Endothelial cell of umbilical vein (primary cell): ENCODE results near the gene RAB3B. TPM values are rescaled to one million over a fixed set of nuclear protein-coding genes. Genes with fewer than 3 reads are reported as not detected.

Experiments used
- BruUV-seq: library from RNA; stranded (reverse); fragments of 400-500 nt; replicated peaks from 2 replicates; lab custom pipeline; 2021; lab: Mats Ljungman, UMichigan
- CTCF ChIA-PET: fragments of 300-600, 350-600 bp; sonication (Branson Sonifier 250); formaldehyde crosslinking; loops from one replicate; lab custom pipeline; 2021; ENCODE audit warnings: antibody characterized with exemption, inconsistent platforms; lab: Charles Lee
- POLR2A ChIA-PET: fragments of 300-600, 350-600 bp; sonication (Branson Sonifier 250); formaldehyde crosslinking; loops from one replicate; lab custom pipeline; 2021; ENCODE audit warnings: antibody characterized with exemption, inconsistent platforms; lab: Charles Lee
- DNase-seq: peaks from one replicate; pipeline ENCODE4 v3.0.0-alpha.2; 2011; ENCODE audit warnings: low read depth, low spot score
- FAIRE-seq: peaks from 2 replicates; lab custom pipeline; 2011; peaks lifted over from hg19 to GRCh38; lab: Jason Lieb, UNC
- H2AFZ ChIP-seq: 2 replicates; pipeline ENCODE4 v1.6.0; 2012; ENCODE audit warnings: low read depth, low read length, control low read depth, inconsistent platforms
- H3K27ac ChIP-seq: 2 replicates; pipeline ENCODE4 v1.5.1; 2011; ENCODE audit warnings: low read depth, mild to moderate bottlenecking, control low read depth, low read length, moderate library complexity; ENCODE audit not compliant: insufficient read depth
- H3K27me3 ChIP-seq, 2 experiments: 2 replicates each; pipeline versions ENCODE4 v1.6.0 to v1.6.1; 2011; ENCODE audit warnings: low read length in 2 of 2, mixed read lengths in 1 of 2; ENCODE audit not compliant: control insufficient read depth in 2 of 2, insufficient read depth in 2 of 2
- H3K36me3 ChIP-seq, 2 experiments: 2 replicates in 1 of 2; 3 replicates in 1 of 2; pipeline ENCODE4 v1.5.1; 2011; ENCODE audit warnings: low read length in 2 of 2, mild to moderate bottlenecking in 1 of 2, moderate library complexity in 1 of 2; ENCODE audit not compliant: control insufficient read depth in 2 of 2, insufficient read depth in 2 of 2; ENCODE audit errors: extremely low read depth in 1 of 2
- H3K4me1 ChIP-seq: 3 replicates; pipeline ENCODE4 v1.5.1; 2011; ENCODE audit warnings: mild to moderate bottlenecking, low read length; ENCODE audit not compliant: control insufficient read depth, insufficient read depth; ENCODE audit errors: extremely low read depth
- H3K4me2 ChIP-seq: 2 replicates; pipeline ENCODE4 v1.6.1; 2011; ENCODE audit warnings: low read length, control low read depth, mixed read lengths; ENCODE audit not compliant: insufficient read depth
- H3K4me3 ChIP-seq, 3 experiments: fragments of 200-600 bp in 1 of 3; sonication (generic), shearing (Covaris generic) in 1 of 3; replicated peaks in 1 of 3; 2 replicates each; pipeline ENCODE4 v1.5.1; 2011 to 2016; ENCODE audit warnings: control low read depth in 3 of 3, low read length in 3 of 3, mild to moderate bottlenecking in 2 of 3, inconsistent platforms in 1 of 3, low read depth in 1 of 3, moderate library complexity in 1 of 3; ENCODE audit not compliant: insufficient read depth in 1 of 3
- H3K79me2 ChIP-seq: 2 replicates; pipeline ENCODE4 v1.6.0; 2012; ENCODE audit warnings: low read length, inconsistent platforms; ENCODE audit not compliant: control insufficient read depth, insufficient read depth
- H3K9ac ChIP-seq: replicated peaks from 2 replicates; pipeline ENCODE3; 2011; ENCODE audit warnings: low read length, control low read depth; ENCODE audit not compliant: insufficient read depth; ENCODE audit errors: extremely low read depth
- H3K9me1 ChIP-seq: replicated peaks from 3 replicates; pipeline ENCODE4 v1.6.0; 2011; ENCODE audit warnings: mild to moderate bottlenecking, low read length; ENCODE audit not compliant: control insufficient read depth, insufficient read depth; ENCODE audit errors: extremely low read depth
- H3K9me3 ChIP-seq: replicated peaks from 2 replicates; pipeline ENCODE4 v1.5.1; 2012; ENCODE audit warnings: low read length, inconsistent platforms; ENCODE audit not compliant: control insufficient read depth, insufficient read depth
- H4K20me1 ChIP-seq: replicated peaks from 2 replicates; pipeline ENCODE3; 2011; ENCODE audit warnings: mild to moderate bottlenecking, low read length; ENCODE audit not compliant: control insufficient read depth, insufficient read depth; ENCODE audit errors: extremely low read depth
- CTCF ChIP-seq, 2 donors: IDR thresholded peaks; 1 replicate in 1 of 2; 2 replicates in 1 of 2; pipeline ENCODE4 v1.5.1; 2011; ENCODE audit warnings: low read length in 2 of 2, mild to moderate bottlenecking in 2 of 2, moderate library complexity in 2 of 2, control low read depth in 1 of 2, inconsistent platforms in 1 of 2, low read depth in 1 of 2; ENCODE audit not compliant: insufficient read depth in 1 of 2; ENCODE audit errors: extremely low read depth in 1 of 2
- FOS ChIP-seq: IDR thresholded peaks from 2 replicates; pipeline ENCODE4 v1.6.1; 2011; ENCODE audit warnings: mild to moderate bottlenecking, low read length, moderate library complexity, borderline replicate concordance; ENCODE audit not compliant: insufficient read depth
- JUN ChIP-seq: IDR thresholded peaks from 2 replicates; pipeline ENCODE4 v1.6.1; 2011; ENCODE audit warnings: borderline replicate concordance, low read depth; ENCODE audit not compliant: insufficient read length, insufficient read depth
- MAX ChIP-seq: IDR thresholded peaks from 2 replicates; pipeline ENCODE4 v1.6.1; 2011; ENCODE audit not compliant: insufficient read depth, insufficient read length
- POLR2A ChIP-seq: IDR thresholded peaks from 2 replicates; pipeline ENCODE4 v1.6.1; 2012; ENCODE audit warnings: low read depth, mild to moderate bottlenecking, control low read depth, low read length
- POLR2AphosphoS5 ChIP-seq: IDR thresholded peaks from 2 replicates; pipeline ENCODE4 v1.6.1; 2012; ENCODE audit warnings: low read depth, mild to moderate bottlenecking, control low read depth, low read length, moderate library complexity; ENCODE audit not compliant: insufficient read depth
- dilution Hi-C: fragments of 300-500 bp; cut with MboI; formaldehyde crosslinking; loops from one replicate; pipeline ENCODE4 v1.15.0; 2019; ENCODE audit warnings: low sequenced_read_pairs; ENCODE audit not compliant: extremely low pct_ligation_motif_present
- intact Hi-C: fragments of 100-400 bp; cut with micrococcal nuclease; formaldehyde crosslinking; loops from one replicate; pipeline ENCODE4 v1.10.0; 2022
- polyA plus RNA-seq, 4 experiments: library from polyadenylated mRNA; depleted of rRNA in 3 of 4; stranded (reverse) in 3 of 4; unstranded in 1 of 4; fragments of >200 nt; gene quantifications; 2 replicates each; pipeline versions ENCODE4 v1.2.1 to v1.2.3, GENCODE V29; 2011 to 2012; ENCODE audit warnings: missing spikeins in 1 of 4
- total RNA-seq: library from RNA; stranded (reverse); gene quantifications from 2 replicates; pipeline ENCODE4 v1.2.3, GENCODE V29; 2021

RAB3B gene
- total and polyA plus RNA-seq, 2 donors (not counting 3 experiments of a cell fraction or from before 2014, with no cell fraction given) = 4.1 to 10.4 TPM

DNA sequence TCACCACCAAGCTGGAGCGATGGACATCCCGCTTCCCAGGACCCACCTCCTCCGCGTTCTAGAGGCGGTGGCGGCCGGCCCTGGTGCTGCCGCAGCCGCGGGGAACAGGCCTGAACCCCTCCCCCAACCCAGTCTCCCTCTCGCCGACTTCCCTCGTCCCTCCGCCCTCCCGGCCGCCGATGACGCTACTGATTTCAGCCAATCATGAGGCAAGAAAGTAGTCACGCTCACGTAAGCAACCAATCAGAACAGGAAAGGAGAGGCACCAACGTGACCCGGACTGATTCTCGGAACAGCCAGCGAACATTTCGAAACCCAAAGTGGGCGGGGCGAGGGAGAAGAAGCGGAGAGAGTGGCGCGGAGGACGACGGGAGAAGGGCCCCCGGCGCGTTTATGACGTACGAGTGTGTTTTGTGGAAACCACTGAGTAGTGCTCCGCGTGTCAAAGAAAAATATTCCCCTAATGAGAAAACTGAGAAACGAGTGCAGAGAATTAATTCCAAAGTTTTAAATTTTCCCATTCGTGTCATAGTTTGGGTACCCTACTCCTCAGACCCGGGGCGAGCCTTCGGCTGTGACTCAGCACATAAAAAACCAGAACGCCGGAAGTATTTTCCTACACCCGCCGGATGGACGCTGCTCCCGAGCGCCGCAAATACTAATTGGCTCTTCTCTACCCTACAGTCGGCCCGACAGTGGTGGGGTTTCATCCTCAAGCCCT is 111.7 kb downstream of the RAB3B start, which contains the start of gene NRDC:
TSS of gene NRDC (minus strand) at position 112 of the 721 bp plus-strand sequence. CDS start 112 bp downstream, outside the sequence.
- FAIRE-seq (peak; percentile 98), DNase-seq (peak; percentile 100)
- Histone ChIP-seq H3K9me3 (no peaks in the 10 kb centered on the region), H3K4me3 (peak within 1 kb of the TSS; percentile 89 to 94 (median 94)), H2AFZ (peak within 1 kb of the TSS; percentile 85), H3K79me2 (peaks cover 46% of the 10 kb centered on the region), H3K4me2 (peak within 1 kb of the TSS; percentile 95), H3K36me3 (no peaks in the 10 kb centered on the region), H3K27ac (peak within 1 kb of the TSS; percentile 97), H3K9ac (peak within 1 kb of the TSS; percentile 96), H3K27me3 (no peaks in the 10 kb centered on the region), H3K9me1 (no peaks in the 10 kb centered on the region), H4K20me1 (no peaks in the 10 kb centered on the region), H3K4me1 (peaks cover 24% of the 10 kb centered on the region)
- CTCF ChIA-PET = interaction anchor here (1.2 to 3.1 kb wide), 3 partner anchors 9 to 47 kb away, joined by 3 to 14 read pairs (median 4); no protein-coding TSS in a partner anchor
- intact Hi-C loops (loop anchor here (1.0 to 5.0 kb wide), 3 partner anchors 19 to 489 kb away; partner anchors contain the start of genes CC2D1B and KTI12), dilution Hi-C loops (no loop called here)
- TF ChIP-seq MAX (peak; percentile 28), POLR2A (peak; percentile 74), CTCF (IDR thresholded peaks at IDR 0.05; ENCODE audit: extremely low read depth in 1 of 2, insufficient read depth in 1 of 2, low read depth in 1 of 2, low read length in 2 of 2) (no peak), POLR2AphosphoS5 (peak; percentile 71), JUN (peak; percentile 16), FOS (peak; percentile 51)
- POLR2A ChIA-PET = no interaction called here
- no TSS peak for BruUV-seq
